GM23338 (cell line): ENCODE measurements around the gene CTNNA3. TPM values are rescaled to one million over a fixed set of nuclear protein-coding genes. Genes with fewer than 3 reads are reported as not detected.

ENCODE experiments used
- ATAC-seq: fragments of 200-7000 bp; cut with Tn5 transposase; 3 replicates; pipeline ENCODE4 v1.9.1; 2020
- DNase-seq: peaks from one replicate; pipeline ENCODE4 v3.0.0-alpha.2; 2015; ENCODE audit warnings: low spot score
- H2AFZ ChIP-seq: fragments of 200-600 bp; sonication (generic); 2 replicates; pipeline ENCODE4 v1.8.0; 2016; ENCODE audit warnings: antibody characterized with exemption, mild to moderate bottlenecking, moderate library complexity
- H3F3A ChIP-seq: fragments of 200-600 bp; sonication (generic); replicated peaks from 2 replicates; pipeline ENCODE4 v1.8.0; 2017; ENCODE audit warnings: antibody characterized with exemption, mixed run types, low read depth
- H3K27ac ChIP-seq: fragments of 200-600 bp; sonication (generic); 2 replicates; pipeline ENCODE4 v1.6.1; 2016; ENCODE audit warnings: low read depth
- H3K27me3 ChIP-seq: fragments of 200-600 bp; sonication (generic); 2 replicates; pipeline ENCODE4 v1.8.0; 2016; ENCODE audit warnings: mild to moderate bottlenecking, mixed run types, moderate library complexity; ENCODE audit not compliant: insufficient read depth
- H3K36me3 ChIP-seq: fragments of 200-600 bp; sonication (generic); 2 replicates; pipeline ENCODE4 v1.8.0; 2016; ENCODE audit warnings: mild to moderate bottlenecking; ENCODE audit not compliant: insufficient read depth
- H3K4me1 ChIP-seq: fragments of 200-600 bp; sonication (generic); 2 replicates; pipeline ENCODE4 v1.8.0; 2016; ENCODE audit warnings: mild to moderate bottlenecking, moderate library complexity; ENCODE audit not compliant: insufficient read depth
- H3K4me2 ChIP-seq: fragments of 200-600 bp; sonication (generic); 2 replicates; pipeline ENCODE4 v1.7.1; 2017; ENCODE audit warnings: mixed run types
- H3K4me3 ChIP-seq: fragments of 200-600 bp; sonication (generic); 2 replicates; pipeline ENCODE4 v1.6.1; 2016; ENCODE audit warnings: mixed run types
- H3K79me2 ChIP-seq: fragments of 200-600 bp; sonication (generic); replicated peaks from 2 replicates; pipeline ENCODE4 v1.8.0; 2017; ENCODE audit warnings: mild to moderate bottlenecking; ENCODE audit not compliant: insufficient read depth
- H3K9me2 ChIP-seq: fragments of 200-600 bp; sonication (generic); 2 replicates; pipeline ENCODE4 v1.8.0; 2017; ENCODE audit not compliant: insufficient read depth
- H4K20me1 ChIP-seq: fragments of 200-600 bp; sonication (generic); replicated peaks from 2 replicates; pipeline ENCODE4 v1.8.0; 2017; ENCODE audit warnings: mild to moderate bottlenecking; ENCODE audit not compliant: insufficient read depth
- H3K27ac Mint-ChIP-seq: 2 replicates; pipeline ENCODE4 v1.8.0; 2020; ENCODE audit warnings: inconsistent platforms, mild to moderate bottlenecking, moderate library complexity, mixed read lengths
- H3K27me3 Mint-ChIP-seq: 3 replicates; pipeline ENCODE4 v1.8.0; 2022; ENCODE audit warnings: low read depth, mild to moderate bottlenecking, moderate library complexity, mixed read lengths, inconsistent platforms; ENCODE audit not compliant: insufficient read depth, poor library complexity
- H3K36me3 Mint-ChIP-seq: 3 replicates; pipeline ENCODE4 v1.8.0; 2021; ENCODE audit warnings: low read depth, mild to moderate bottlenecking, inconsistent platforms, moderate library complexity, mixed read lengths
- H3K4me1 Mint-ChIP-seq: 3 replicates; pipeline ENCODE4 v1.8.0; 2020; ENCODE audit warnings: mild to moderate bottlenecking, inconsistent platforms, mixed read lengths
- H3K4me3 Mint-ChIP-seq: 3 replicates; pipeline ENCODE4 v1.8.0; 2021; ENCODE audit warnings: moderate library complexity, mild to moderate bottlenecking, inconsistent platforms, mixed read lengths
- H3K9me3 Mint-ChIP-seq: 3 replicates; pipeline ENCODE4 v1.8.0; 2020; ENCODE audit warnings: moderate library complexity, mild to moderate bottlenecking, inconsistent platforms, mixed read lengths
- EZH2phosphoT487 ChIP-seq: fragments of 200-600 bp; sonication (generic); IDR thresholded peaks from one replicate; pipeline ENCODE4 v1.8.1; 2018; ENCODE audit warnings: antibody characterized with exemption; ENCODE audit not compliant: unreplicated experiment
- NANOG ChIP-seq: IDR thresholded peaks from 2 replicates; pipeline ENCODE4 v1.6.1; 2016; ENCODE audit warnings: antibody characterized with exemption, borderline replicate concordance
- ZNF331 ChIP-seq: fragments of 250-450 bp; sonication (Bioruptor Pico); IDR thresholded peaks from 2 replicates; pipeline ENCODE4 v1.5.0; 2020; ENCODE audit warnings: low read depth, mild to moderate bottlenecking, moderate library complexity
- polyA plus RNA-seq: library from polyadenylated mRNA; unstranded; fragments of >200 nt; fragmentation: Nextera tagmentation; extraction: Ambion mirVana; gene quantifications from 2 replicates; pipeline ENCODE4 v1.2.1, GENCODE V29; 2016
- total RNA-seq: library from RNA; depleted of rRNA; stranded (reverse); fragments of >200 nt; shearing (Covaris generic); gene quantifications from 2 replicates; pipeline ENCODE4 v1.2.3, GENCODE V29; 2014
- TF ChIP-seq, protein P1 (sequence below): IDR thresholded peaks from 2 replicates; pipeline ENCODE4 v1.6.1; 2016; ENCODE audit warnings: antibody characterized with exemption
- TF ChIP-seq, protein P2 (sequence below), 2 experiments: fragments of 200-600 bp in 1 of 2; sonication (generic) in 1 of 2; conservative IDR thresholded peaks; 2 replicates each; pipeline versions ENCODE4 v1.5.1 to v1.6.1; 2016 to 2017; ENCODE audit warnings: antibody characterized with exemption in 2 of 2, low read depth in 2 of 2, mild to moderate bottlenecking in 2 of 2, moderate library complexity in 1 of 2
- TF ChIP-seq, protein P3 (sequence below): IDR thresholded peaks from one replicate; pipeline ENCODE4 v1.6.1; 2018; ENCODE audit warnings: antibody characterized with exemption; ENCODE audit not compliant: unreplicated experiment

CTNNA3 gene
- total and polyA plus RNA-seq, 2 experiments from 2014 or later = 0.71 to 3.3 TPM

DNA sequence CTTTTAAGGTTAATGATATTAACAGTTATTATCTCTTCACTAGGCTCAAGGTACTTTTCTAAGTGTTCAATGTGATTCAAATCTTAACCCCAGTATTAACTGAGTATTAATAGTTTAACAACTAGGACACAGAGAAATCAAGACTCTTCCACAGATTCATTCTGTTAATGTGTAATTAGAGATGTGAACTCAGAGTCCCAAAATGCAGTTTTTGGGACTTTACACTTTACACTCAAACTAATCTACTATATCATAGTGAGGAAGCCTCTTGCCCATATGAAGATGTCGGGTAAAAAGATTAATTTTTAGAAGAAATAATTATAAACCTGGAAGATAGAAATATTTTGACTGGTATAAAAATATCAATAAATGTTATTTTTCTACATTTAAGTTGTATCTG is 1414.7 kb downstream of the CTNNA3 start:
- Histone ChIP-seq H2AFZ (no peak overlapping the region), H3K9me2 (no peaks in the 10 kb centered on the region), H3K27ac (no peak overlapping the region), H3K27me3 (no peaks in the 10 kb centered on the region), H3K79me2 (no peaks in the 10 kb centered on the region), H4K20me1 (no peaks in the 10 kb centered on the region), H3K36me3 (no peaks in the 10 kb centered on the region), H3K4me2 (no peak overlapping the region), H3K4me3 (no peak overlapping the region), H3F3A (no peaks in the 10 kb centered on the region), H3K4me1 (no peaks in the 10 kb centered on the region)
- ATAC-seq (no peak), DNase-seq (no peak)
- peaks cover 11% of the 10 kb centered on the region for H3K4me1 Mint-ChIP-seq
- no peaks in the 10 kb centered on the region for H3K9me3 Mint-ChIP-seq
- TF ChIP-seq, protein P1, sequence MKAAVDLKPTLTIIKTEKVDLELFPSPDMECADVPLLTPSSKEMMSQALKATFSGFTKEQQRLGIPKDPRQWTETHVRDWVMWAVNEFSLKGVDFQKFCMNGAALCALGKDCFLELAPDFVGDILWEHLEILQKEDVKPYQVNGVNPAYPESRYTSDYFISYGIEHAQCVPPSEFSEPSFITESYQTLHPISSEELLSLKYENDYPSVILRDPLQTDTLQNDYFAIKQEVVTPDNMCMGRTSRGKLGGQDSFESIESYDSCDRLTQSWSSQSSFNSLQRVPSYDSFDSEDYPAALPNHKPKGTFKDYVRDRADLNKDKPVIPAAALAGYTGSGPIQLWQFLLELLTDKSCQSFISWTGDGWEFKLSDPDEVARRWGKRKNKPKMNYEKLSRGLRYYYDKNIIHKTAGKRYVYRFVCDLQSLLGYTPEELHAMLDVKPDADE = no peak
- TF ChIP-seq, protein P2, sequence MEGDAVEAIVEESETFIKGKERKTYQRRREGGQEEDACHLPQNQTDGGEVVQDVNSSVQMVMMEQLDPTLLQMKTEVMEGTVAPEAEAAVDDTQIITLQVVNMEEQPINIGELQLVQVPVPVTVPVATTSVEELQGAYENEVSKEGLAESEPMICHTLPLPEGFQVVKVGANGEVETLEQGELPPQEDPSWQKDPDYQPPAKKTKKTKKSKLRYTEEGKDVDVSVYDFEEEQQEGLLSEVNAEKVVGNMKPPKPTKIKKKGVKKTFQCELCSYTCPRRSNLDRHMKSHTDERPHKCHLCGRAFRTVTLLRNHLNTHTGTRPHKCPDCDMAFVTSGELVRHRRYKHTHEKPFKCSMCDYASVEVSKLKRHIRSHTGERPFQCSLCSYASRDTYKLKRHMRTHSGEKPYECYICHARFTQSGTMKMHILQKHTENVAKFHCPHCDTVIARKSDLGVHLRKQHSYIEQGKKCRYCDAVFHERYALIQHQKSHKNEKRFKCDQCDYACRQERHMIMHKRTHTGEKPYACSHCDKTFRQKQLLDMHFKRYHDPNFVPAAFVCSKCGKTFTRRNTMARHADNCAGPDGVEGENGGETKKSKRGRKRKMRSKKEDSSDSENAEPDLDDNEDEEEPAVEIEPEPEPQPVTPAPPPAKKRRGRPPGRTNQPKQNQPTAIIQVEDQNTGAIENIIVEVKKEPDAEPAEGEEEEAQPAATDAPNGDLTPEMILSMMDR (conservative IDR thresholded peaks at IDR 0.05; ENCODE audit: low read depth in 2 of 2) = no peak
- H3K27ac Mint-ChIP-seq = no peak overlapping the region
- no peaks in the 10 kb centered on the region for H3K27me3 Mint-ChIP-seq
- no peaks in the 10 kb centered on the region for H3K36me3 Mint-ChIP-seq
- H3K4me3 Mint-ChIP-seq = no peak overlapping the region

DNA sequence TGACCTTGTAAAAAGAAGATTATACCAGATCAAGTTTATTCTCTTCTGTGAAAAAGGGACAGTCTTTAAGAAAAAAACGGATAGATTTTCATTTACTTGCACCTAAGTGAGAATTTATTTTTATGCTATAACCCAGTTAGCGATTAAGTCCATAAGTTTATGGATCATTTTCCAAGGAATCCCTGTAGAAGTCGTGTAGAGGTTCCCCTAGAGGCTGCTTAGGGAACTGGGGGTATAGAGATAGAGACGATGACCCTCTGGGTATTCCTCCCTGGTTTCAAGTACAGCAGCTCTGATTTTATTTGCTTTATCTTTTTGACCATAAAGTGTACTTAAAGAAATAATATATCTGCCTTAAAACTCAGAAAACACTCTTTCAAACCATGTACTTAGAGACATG is 1418.5 kb downstream of the CTNNA3 start:
- peak; percentile 51 for DNase-seq
- H3K4me3 ChIP-seq = no peak overlapping the region
- no peak overlapping the region for H3K27ac Mint-ChIP-seq
- no peaks in the 10 kb centered on the region for H4K20me1 ChIP-seq
- peak; percentile 64 for ATAC-seq
- H3K9me2 ChIP-seq = no peaks in the 10 kb centered on the region
- H3K4me2 ChIP-seq = no peak overlapping the region
- no peak overlapping the region for H2AFZ ChIP-seq
- H3K4me3 Mint-ChIP-seq = no peak overlapping the region
- no peaks in the 10 kb centered on the region for H3F3A ChIP-seq
- TF ChIP-seq ZNF331 (CRISPR knock-in tag) (no peak), EZH2phosphoT487 (no peak), NANOG (no peak)
- TF ChIP-seq, protein P3, sequence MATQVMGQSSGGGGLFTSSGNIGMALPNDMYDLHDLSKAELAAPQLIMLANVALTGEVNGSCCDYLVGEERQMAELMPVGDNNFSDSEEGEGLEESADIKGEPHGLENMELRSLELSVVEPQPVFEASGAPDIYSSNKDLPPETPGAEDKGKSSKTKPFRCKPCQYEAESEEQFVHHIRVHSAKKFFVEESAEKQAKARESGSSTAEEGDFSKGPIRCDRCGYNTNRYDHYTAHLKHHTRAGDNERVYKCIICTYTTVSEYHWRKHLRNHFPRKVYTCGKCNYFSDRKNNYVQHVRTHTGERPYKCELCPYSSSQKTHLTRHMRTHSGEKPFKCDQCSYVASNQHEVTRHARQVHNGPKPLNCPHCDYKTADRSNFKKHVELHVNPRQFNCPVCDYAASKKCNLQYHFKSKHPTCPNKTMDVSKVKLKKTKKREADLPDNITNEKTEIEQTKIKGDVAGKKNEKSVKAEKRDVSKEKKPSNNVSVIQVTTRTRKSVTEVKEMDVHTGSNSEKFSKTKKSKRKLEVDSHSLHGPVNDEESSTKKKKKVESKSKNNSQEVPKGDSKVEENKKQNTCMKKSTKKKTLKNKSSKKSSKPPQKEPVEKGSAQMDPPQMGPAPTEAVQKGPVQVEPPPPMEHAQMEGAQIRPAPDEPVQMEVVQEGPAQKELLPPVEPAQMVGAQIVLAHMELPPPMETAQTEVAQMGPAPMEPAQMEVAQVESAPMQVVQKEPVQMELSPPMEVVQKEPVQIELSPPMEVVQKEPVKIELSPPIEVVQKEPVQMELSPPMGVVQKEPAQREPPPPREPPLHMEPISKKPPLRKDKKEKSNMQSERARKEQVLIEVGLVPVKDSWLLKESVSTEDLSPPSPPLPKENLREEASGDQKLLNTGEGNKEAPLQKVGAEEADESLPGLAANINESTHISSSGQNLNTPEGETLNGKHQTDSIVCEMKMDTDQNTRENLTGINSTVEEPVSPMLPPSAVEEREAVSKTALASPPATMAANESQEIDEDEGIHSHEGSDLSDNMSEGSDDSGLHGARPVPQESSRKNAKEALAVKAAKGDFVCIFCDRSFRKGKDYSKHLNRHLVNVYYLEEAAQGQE = no peak
- TF ChIP-seq, protein P2 (conservative IDR thresholded peaks at IDR 0.05; ENCODE audit: low read depth in 2 of 2) = peak; percentile 41 to 68
- no peaks in the 10 kb centered on the region for H3K27me3 Mint-ChIP-seq
- no peaks in the 10 kb centered on the region for H3K79me2 ChIP-seq
- H3K9me3 Mint-ChIP-seq = no peaks in the 10 kb centered on the region
- H3K4me1 Mint-ChIP-seq = peaks cover 11% of the 10 kb centered on the region
- H3K27me3 ChIP-seq = no peaks in the 10 kb centered on the region
- H3K36me3 Mint-ChIP-seq = no peaks in the 10 kb centered on the region
- no peak overlapping the region for H3K27ac ChIP-seq
- H3K4me1 ChIP-seq = no peaks in the 10 kb centered on the region
- H3K36me3 ChIP-seq = no peaks in the 10 kb centered on the region
